Measurements from ENCODE around the gene SLC1A7. TPM values are rescaled to one million over a fixed set of nuclear protein-coding genes. Genes with fewer than 3 reads are reported as not detected.
"Not testable (repeated sequence)": the region's sequence is repeated elsewhere in the genome, so short reads cannot be mapped to it uniquely, and the experiment has no call there.

Gene SLC1A7
- polyA plus RNA-seq, 1 donor from 2014 or later, result not detected

- H3K9me3 ChIP-seq (ENCODE audit: low read length); H4K20me1 ChIP-seq (ENCODE audit: insufficient read depth); H3K79me2 ChIP-seq (replicated peaks; ENCODE audit: insufficient read depth, low read length); H3K9ac ChIP-seq (ENCODE audit: low read length); H3K27ac ChIP-seq (ENCODE audit: low read length); H3K27me3 ChIP-seq (ENCODE audit: insufficient read depth, low read depth, low read length); H3K4me2 ChIP-seq (ENCODE audit: low read length); H3K4me3 ChIP-seq (ENCODE audit: low read length); H3K36me3 ChIP-seq (ENCODE audit: insufficient read depth, low read length); H2AFZ ChIP-seq (ENCODE audit: low read depth, low read length); H3K9me2 ChIP-seq (ENCODE audit: insufficient read depth, low read length); H3F3A ChIP-seq (ENCODE audit: insufficient read depth, low read length, poor library complexity, severe bottlenecking): not testable (repeated sequence)
These were observed 43.5 kb upstream of the SLC1A7 start for GRCh38 chr1:53185955-53186297.

GRCh38 chr1:53183095-53183990 lies 40.9 kb upstream of the SLC1A7 start:
- Histone ChIP-seq H3K79me2 (replicated peaks; ENCODE audit: insufficient read depth, low read length) (no peaks in the 10 kb centered on the region), H3K27ac (ENCODE audit: low read length) (no peak overlapping the region), H3K27me3 (ENCODE audit: insufficient read depth, low read depth, low read length) (no peaks in the 10 kb centered on the region), H3F3A (ENCODE audit: insufficient read depth, low read length, poor library complexity, severe bottlenecking) (no peaks in the 10 kb centered on the region), H3K9ac (ENCODE audit: low read length) (no peak overlapping the region), H3K4me2 (ENCODE audit: low read length) (no peak overlapping the region), H4K20me1 (ENCODE audit: insufficient read depth) (no peaks in the 10 kb centered on the region), H3K36me3 (ENCODE audit: insufficient read depth, low read length) (no peaks in the 10 kb centered on the region), H2AFZ (ENCODE audit: low read depth, low read length) (no peak overlapping the region), H3K4me3 (ENCODE audit: low read length) (no peak overlapping the region), H3K9me3 (ENCODE audit: low read length) (no peaks in the 10 kb centered on the region), H3K9me2 (ENCODE audit: insufficient read depth, low read length) (no peaks in the 10 kb centered on the region)
- TF ChIP-seq TAF1 (IDR thresholded peaks at IDR 0.05; ENCODE audit: low read depth) (no peak), EP300 (conservative IDR thresholded peaks at IDR 0.05; ENCODE audit: poor library complexity, severe bottlenecking) (no peak), MXI1 (conservative IDR thresholded peaks at IDR 0.05; ENCODE audit: poor library complexity, severe bottlenecking) (no peak), RAD21 (conservative IDR thresholded peaks at IDR 0.05) (no peak), CTCF (IDR thresholded peaks at IDR 0.05; ENCODE audit: poor library complexity, severe bottlenecking) (no peak), SMC3 (conservative IDR thresholded peaks at IDR 0.05; ENCODE audit: poor library complexity) (no peak), REST (IDR thresholded peaks at IDR 0.05; ENCODE audit: borderline replicate concordance) (no peak), EZH2 (IDR thresholded peaks at IDR 0.05; ENCODE audit: borderline replicate concordance, insufficient read depth, low read length, poor library complexity, severe bottlenecking) (no peak), POLR2AphosphoS5 (IDR thresholded peaks at IDR 0.05) (no peak)
